GM18951 (cell line): Measurements from ENCODE around the gene POLE2.
"Not testable (repeated sequence)": the region's sequence is repeated elsewhere in the genome, so short reads cannot be mapped to it uniquely, and the experiment has no call there.

Experiments used
- POLR2A ChIP-seq: IDR thresholded peaks from 4 replicates; pipeline ENCODE4 v1.6.1; 2011; ENCODE audit warnings: mild to moderate bottlenecking; ENCODE audit not compliant: insufficient read length, insufficient read depth; ENCODE audit errors: extremely low read depth
- in situ Hi-C: fragments of 300-500 bp; cut with MboI; formaldehyde crosslinking; loops from one replicate; pipeline ENCODE4 v1.12.0; 2022; ENCODE audit warnings: low sequenced_read_pairs, mixed read lengths, inconsistent platforms; ENCODE audit not compliant: unreplicated experiment

The POLE2 gene

GRCh38 chr14:49687942-49688700 is at the start of gene POLE2:
Gene POLE2, minus strand, starts transcription at chr14:49688214. Its CDS starts 11 bp downstream, at chr14:49688203.
- TF ChIP-seq POLR2A = peak; percentile 92
- in situ Hi-C loops = no loop called here

- in situ Hi-C loops = not testable (repeated sequence)
Measured at GRCh38 chr14:49735669-49736068, 47.7 kb upstream of the POLE2 start.

- TF ChIP-seq POLR2A = no peak
- in situ Hi-C loops = no loop called here
Measured at GRCh38 chr14:49733836-49734235, 45.8 kb upstream of the POLE2 start.

GRCh38 chr14:49732896-49733295 is 44.9 kb upstream of the POLE2 start:
- TF ChIP-seq POLR2A = no peak
- in situ Hi-C loops = no loop called here

GRCh38 chr14:49727171-49727570 is 39.2 kb upstream of the POLE2 start:
- no peak for TF ChIP-seq POLR2A
- in situ Hi-C loops = no loop called here

GRCh38 chr14:49721733-49722435 is 33.9 kb upstream of the POLE2 start:
- in situ Hi-C loops = not testable (repeated sequence)

GRCh38 chr14:49720744-49721143 is 32.7 kb upstream of the POLE2 start:
- in situ Hi-C loops = no loop called here
- no peak for TF ChIP-seq POLR2A

GRCh38 chr14:49710993-49711392 is 23.0 kb upstream of the POLE2 start:
- in situ Hi-C loops = not testable (repeated sequence)

- in situ Hi-C loops = not testable (repeated sequence)
Measured at GRCh38 chr14:49704471-49704870, 16.5 kb upstream of the POLE2 start.

- in situ Hi-C loops = no loop called here
- no peak for TF ChIP-seq POLR2A
Measured at GRCh38 chr14:49703965-49704364, 16.0 kb upstream of the POLE2 start.

GRCh38 chr14:49702725-49703124 is 14.7 kb upstream of the POLE2 start:
- no peak for TF ChIP-seq POLR2A
- in situ Hi-C loops = no loop called here

- in situ Hi-C loops = not testable (repeated sequence)
Measured at GRCh38 chr14:49693735-49694124, 5.7 kb upstream of the POLE2 start.

- in situ Hi-C loops = no loop called here
- peak; percentile 71 for TF ChIP-seq POLR2A
Measured at GRCh38 chr14:49692811-49693734, 5.1 kb upstream of the POLE2 start, which contains the start of gene KLHDC1. Gene KLHDC1, plus strand, starts transcription at chr14:49693120. Its CDS starts 75 bp downstream, at chr14:49693195.
